HepG2 (cell line): ENCODE measurements around the gene DAD1. TPM values are rescaled to one million over a fixed set of nuclear protein-coding genes. Genes with fewer than 3 reads are reported as not detected.

Experiments used
- AGO1 ChIP-seq: fragments of 200-400 bp; formaldehyde crosslinking; IDR thresholded peaks from 2 replicates; pipeline ENCODE4 v1.6.1; 2017; ENCODE audit warnings: mild to moderate bottlenecking, low read depth, low read length, moderate library complexity; ENCODE audit not compliant: poor library complexity, severe bottlenecking
- CENPBD1 ChIP-seq: sonication (generic); formaldehyde crosslinking; IDR thresholded peaks from 2 replicates; pipeline ENCODE4 v1.8.0; 2022; ENCODE audit warnings: missing genetic modification reagents, low read depth, mild to moderate bottlenecking, borderline replicate concordance
- DNMT1 ChIP-seq: sonication (generic); formaldehyde crosslinking; IDR thresholded peaks from 2 replicates; pipeline ENCODE4 v1.5.1; 2020; ENCODE audit warnings: mild to moderate bottlenecking, missing genetic modification reagents
- FOXP1 ChIP-seq, 2 experiments: fragments of 450-650 bp in 1 of 2; IDR thresholded peaks; 2 replicates each; pipeline ENCODE4 v1.6.1; 2017 to 2018; ENCODE audit warnings: antibody characterized with exemption in 1 of 2
- GLMP ChIP-seq: sonication (generic); formaldehyde crosslinking; IDR thresholded peaks from 2 replicates; pipeline ENCODE4 v1.9.0; 2021; ENCODE audit warnings: missing genetic modification reagents, mild to moderate bottlenecking, borderline replicate concordance
- KLF9 ChIP-seq: IDR thresholded peaks from 2 replicates; pipeline ENCODE4 v1.6.1; 2016; ENCODE audit warnings: low read depth
- MTF2 ChIP-seq: sonication (generic); formaldehyde crosslinking; IDR thresholded peaks from 2 replicates; pipeline ENCODE4 v1.5.0; 2020; ENCODE audit warnings: missing genetic modification reagents, borderline replicate concordance
- PRDM4 ChIP-seq: sonication (generic); formaldehyde crosslinking; IDR thresholded peaks from 2 replicates; pipeline ENCODE4 v1.9.0; 2021; ENCODE audit warnings: missing genetic modification reagents, borderline replicate concordance
- RARG ChIP-seq: sonication (generic); formaldehyde crosslinking; IDR thresholded peaks from 2 replicates; pipeline ENCODE4 v1.4.0; 2020; ENCODE audit warnings: low read depth, mild to moderate bottlenecking, missing genetic modification reagents
- RNF2 ChIP-seq: fragments of 450-650 bp; conservative IDR thresholded peaks from 2 replicates; pipeline ENCODE4 v1.6.1; 2016; ENCODE audit warnings: low read depth
- SMAD3 ChIP-seq: sonication (generic); formaldehyde crosslinking; IDR thresholded peaks from 2 replicates; pipeline ENCODE4 v1.4.0; 2020; ENCODE audit warnings: missing genetic modification reagents
- SMARCC2 ChIP-seq: fragments of 450-650 bp; IDR thresholded peaks from 2 replicates; pipeline ENCODE4 v1.6.1; 2017; ENCODE audit warnings: antibody characterized with exemption, mild to moderate bottlenecking
- STAT5B ChIP-seq: sonication (generic); formaldehyde crosslinking; IDR thresholded peaks from 2 replicates; pipeline ENCODE4 v1.4.0; 2020; ENCODE audit warnings: missing genetic modification reagents
- TERF1 ChIP-seq: sonication (generic); formaldehyde crosslinking; IDR thresholded peaks from 2 replicates; pipeline ENCODE4 v1.8.0; 2022; ENCODE audit warnings: mild to moderate bottlenecking, missing genetic modification reagents, moderate library complexity
- TFE3 ChIP-seq: IDR thresholded peaks from 2 replicates; pipeline ENCODE4 v1.6.1; 2016
- ZBTB2 ChIP-seq: sonication (generic); formaldehyde crosslinking; IDR thresholded peaks from 2 replicates; pipeline ENCODE4 v1.8.0; 2022; ENCODE audit warnings: low read depth, missing genetic modification reagents
- ZC3H13 ChIP-seq: sonication (generic); formaldehyde crosslinking; IDR thresholded peaks from 2 replicates; pipeline ENCODE4 v1.8.1; 2023; ENCODE audit warnings: mild to moderate bottlenecking, missing genetic modification reagents, moderate library complexity
- ZNF180 ChIP-seq: sonication (generic); formaldehyde crosslinking; IDR thresholded peaks from 2 replicates; pipeline ENCODE4 v1.4.0; 2020; ENCODE audit warnings: low read depth, missing genetic modification reagents, borderline replicate concordance
- ZNF382 ChIP-seq: sonication (generic); formaldehyde crosslinking; IDR thresholded peaks from 2 replicates; pipeline ENCODE4 v1.5.0; 2020; ENCODE audit warnings: missing genetic modification reagents, mild to moderate bottlenecking, borderline replicate concordance
- ZNF547 ChIP-seq: sonication (generic); formaldehyde crosslinking; IDR thresholded peaks from 2 replicates; pipeline ENCODE4 v1.5.1; 2020; ENCODE audit warnings: mild to moderate bottlenecking, missing genetic modification reagents
- ZNF549 ChIP-seq: sonication (generic); formaldehyde crosslinking; IDR thresholded peaks from 2 replicates; pipeline ENCODE4 v1.5.0; 2020; ENCODE audit warnings: missing genetic modification reagents
- polyA plus RNA-seq, 8 experiments: library from polyadenylated mRNA; depleted of rRNA in 3 of 8; stranded (reverse) in 7 of 8; unstranded in 1 of 8; fragments of >200 nt; fragmentation: Illumina TruSeq in 4 of 8; extraction: Trizol in 4 of 8; gene quantifications; 2 replicates each; pipeline versions ENCODE4 v1.2.1 to v1.2.3, GENCODE V29; 2011 to 2016; ENCODE audit warnings: low read depth in 4 of 8, missing spikeins in 1 of 8, mixed read lengths in 1 of 8; ENCODE audit not compliant: insufficient read depth in 1 of 8
- total RNA-seq, 5 experiments: library from RNA; depleted of rRNA; stranded (reverse); fragments of >200 nt; fragmentation: Illumina TruSeq; extraction: Trizol; gene quantifications; 2 replicates each; pipeline ENCODE4 v1.2.3, GENCODE V29; 2016; ENCODE audit warnings: low read depth in 1 of 5

The DAD1 gene
- total and polyA plus RNA-seq, 2 of the 13 experiments (the other 11 are each of a cell fraction or from before 2014, with no cell fraction given), result 558 to 626 TPM

GRCh38 chr14:22589096-22589839 is at the start of gene DAD1 (continued):
- peak; percentile 87; the same call in 1 of the 2 replicates for TF ChIP-seq PRDM4
- peak; percentile 78 for TF ChIP-seq KLF9 (CRISPR knock-in tag)
- TF ChIP-seq FOXP1 (IDR thresholded peaks at IDR 0.05), result no peak
- TF ChIP-seq FOXP1 (CRISPR knock-in tag; IDR thresholded peaks at IDR 0.05), result peak; percentile 18
- TF ChIP-seq ZNF547 (CRISPR knock-in tag), result peak; percentile 99
- TF ChIP-seq TFE3, result peak; percentile 89
- TF ChIP-seq ZNF180 (CRISPR knock-in tag), result no peak; the same call in 1 of the 2 replicates
- no peak for TF ChIP-seq TERF1
- TF ChIP-seq GLMP (CRISPR knock-in tag), result no peak
- TF ChIP-seq ZBTB2 (CRISPR knock-in tag), result no peak
- no peak for TF ChIP-seq ZNF549 (CRISPR knock-in tag)
- no peak for TF ChIP-seq RARG (CRISPR knock-in tag)
- TF ChIP-seq STAT5B (CRISPR knock-in tag), result 0 out of 2 replicates have a peak, but pooled peaks have one; percentile 74
- TF ChIP-seq ZC3H13 (CRISPR knock-in tag), result no peak; the same call in 1 of the 2 replicates
- no peak; the same call in 1 of the 2 replicates for TF ChIP-seq RNF2
- peak; percentile 86 for TF ChIP-seq AGO1
- TF ChIP-seq DNMT1 (CRISPR knock-in tag), result no peak; the same call in none of the 2 replicates
- TF ChIP-seq CENPBD1 (CRISPR knock-in tag), result no peak
- no peak for TF ChIP-seq ZNF382
- TF ChIP-seq SMARCC2, result no peak
- no peak for TF ChIP-seq MTF2 (CRISPR knock-in tag)
- peak; percentile 60 for TF ChIP-seq SMAD3 (CRISPR knock-in tag)
